ENCODE data around the gene RECQL5.

- TF ChIP-seq CTCF (IDR thresholded peaks at IDR 0.05; ENCODE audit: borderline replicate concordance, extremely low read depth, low read length, poor library complexity, severe bottlenecking) (no peak), EZH2 (IDR thresholded peaks at IDR 0.05; ENCODE audit: borderline replicate concordance, low read depth, low read length, severe bottlenecking) (no peak)
Observed at GRCh38 chr17:75634754-75635609, 32.0 kb downstream of the RECQL5 start.
